Immature natural killer cell (primary cell): ENCODE results near the gene MEOX2. TPM values are rescaled to one million over a fixed set of nuclear protein-coding genes. Genes with fewer than 3 reads are reported as not detected.

Experiments used
- DNase-seq, 3 donors: peaks; one replicate each; pipeline ENCODE4 v3.0.0; 2022; ENCODE audit warnings: mixed read lengths in 1 of 3
- H3K27ac Mint-ChIP-seq, 6 donors: one replicate each; pipeline ENCODE4 v1.8.0; 2020; ENCODE audit warnings: mixed read lengths in 6 of 6, mild to moderate bottlenecking in 5 of 6, inconsistent platforms in 4 of 6, moderate library complexity in 3 of 6
- H3K27me3 Mint-ChIP-seq, 3 donors: one replicate each; pipeline ENCODE4 v1.8.0; 2020 to 2021; ENCODE audit warnings: low read depth in 3 of 3, mild to moderate bottlenecking in 3 of 3, mixed read lengths in 3 of 3, moderate library complexity in 3 of 3, inconsistent platforms in 1 of 3
- H3K36me3 Mint-ChIP-seq, 3 donors: one replicate each; pipeline ENCODE4 v1.8.0; 2020; ENCODE audit warnings: mixed read lengths in 3 of 3, inconsistent platforms in 2 of 3, mild to moderate bottlenecking in 2 of 3
- H3K4me1 Mint-ChIP-seq, 2 donors: one replicate each; pipeline ENCODE4 v1.8.0; 2020; ENCODE audit warnings: inconsistent platforms in 2 of 2, mild to moderate bottlenecking in 2 of 2, mixed read lengths in 2 of 2, moderate library complexity in 1 of 2
- H3K4me3 Mint-ChIP-seq, 5 donors: one replicate each; pipeline ENCODE4 v1.8.0; 2020; ENCODE audit warnings: mild to moderate bottlenecking in 5 of 5, mixed read lengths in 5 of 5, inconsistent platforms in 3 of 5, moderate library complexity in 3 of 5
- H3K9me3 Mint-ChIP-seq, 6 donors: one replicate each; pipeline ENCODE4 v1.8.0; 2020; ENCODE audit warnings: mild to moderate bottlenecking in 6 of 6, mixed read lengths in 6 of 6, inconsistent platforms in 4 of 6, moderate library complexity in 3 of 6
- polyA plus RNA-seq, 3 donors: library from polyadenylated mRNA; unstranded; fragments of 300-500 nt; fragmentation: Illumina TruSeq; gene quantifications; one replicate each; pipeline ENCODE4 v1.2.3, GENCODE V29; 2021

MEOX2 gene
- polyA plus RNA-seq, 3 donors from 2014 or later = not detected

GRCh38 chr7:15620491-15621185 is 65.8 kb downstream of the MEOX2 start:
- Mint-ChIP-seq H3K9me3 (peaks cover 2 to 29% (median 8%) of the 10 kb centered on the region in 6 donors), H3K36me3 (no peaks in the 10 kb centered on the region)
- no peak for DNase-seq

DNA sequence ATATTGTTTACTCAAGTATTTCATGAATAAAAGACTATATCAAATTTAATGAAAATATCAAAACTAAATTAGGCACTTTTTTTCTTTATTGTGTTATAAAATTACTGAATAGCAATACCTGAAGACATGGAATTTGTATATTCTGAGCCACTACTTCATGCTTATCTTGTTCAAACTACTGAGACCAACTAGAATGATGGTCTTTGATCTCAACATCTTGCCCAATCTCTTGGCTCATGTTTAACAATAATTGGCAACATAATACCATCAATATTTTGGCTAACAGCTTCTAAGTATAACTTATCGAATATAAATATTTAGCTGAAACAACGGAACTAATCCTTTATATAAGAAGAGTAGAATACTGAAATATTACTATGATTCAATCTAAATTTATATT is 68.2 kb downstream of the MEOX2 start:
- H3K27me3 Mint-ChIP-seq = no peaks in the 10 kb centered on the region
- no peak overlapping the region for H3K4me3 Mint-ChIP-seq
- no peak for DNase-seq
- no peaks in the 10 kb centered on the region for H3K36me3 Mint-ChIP-seq
- no peak overlapping the region for H3K27ac Mint-ChIP-seq
- H3K9me3 Mint-ChIP-seq = peaks cover 0 to 21% (median 5%) of the 10 kb centered on the region in 6 donors
- H3K4me1 Mint-ChIP-seq = no peaks in the 10 kb centered on the region

More at GRCh38 chr7:15620491-15621185, 65.8 kb downstream of the MEOX2 start:
- Mint-ChIP-seq H3K4me3 (no peak overlapping the region), H3K27me3 (no peaks in the 10 kb centered on the region), H3K4me1 (no peaks in the 10 kb centered on the region), H3K27ac (no peak overlapping the region)

DNA sequence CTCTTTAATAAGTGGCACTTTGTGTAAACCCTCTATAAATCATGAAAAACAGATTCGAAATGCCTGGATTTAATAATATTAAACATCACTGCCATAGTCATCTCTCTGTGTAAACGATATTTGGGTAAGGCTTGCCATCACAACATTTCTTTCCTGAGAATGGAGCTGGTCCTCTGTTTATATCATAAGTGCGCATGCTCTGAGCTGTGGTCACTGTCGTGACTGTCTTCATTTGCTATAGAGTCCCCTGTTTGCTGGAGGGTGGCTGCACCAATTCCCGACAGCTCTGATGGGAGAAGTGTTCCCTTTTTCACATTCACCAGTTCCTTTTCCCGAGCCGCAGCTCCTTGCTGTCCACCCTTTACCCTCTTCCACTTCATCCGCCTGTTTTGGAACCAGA is 74.3 kb downstream of the MEOX2 start:
- peaks cover 0 to 31% (median 6%) of the 10 kb centered on the region in 6 donors for H3K9me3 Mint-ChIP-seq
- no peaks in the 10 kb centered on the region for H3K4me1 Mint-ChIP-seq
- H3K4me3 Mint-ChIP-seq = no peak overlapping the region
- H3K27ac Mint-ChIP-seq = no peak overlapping the region
- no peaks in the 10 kb centered on the region for H3K27me3 Mint-ChIP-seq
- DNase-seq = no peak
- H3K36me3 Mint-ChIP-seq = no peaks in the 10 kb centered on the region

GRCh38 chr7:15610503-15610902 is 76.0 kb downstream of the MEOX2 start:
- DNase-seq = no peak
- H3K4me1 Mint-ChIP-seq = no peaks in the 10 kb centered on the region
- H3K9me3 Mint-ChIP-seq = peaks cover 0 to 29% (median 6%) of the 10 kb centered on the region in 6 donors
- no peak overlapping the region for H3K27ac Mint-ChIP-seq
- H3K27me3 Mint-ChIP-seq = no peaks in the 10 kb centered on the region
- no peak overlapping the region for H3K4me3 Mint-ChIP-seq
- no peaks in the 10 kb centered on the region for H3K36me3 Mint-ChIP-seq

- Mint-ChIP-seq H3K4me1 (no peaks in the 10 kb centered on the region), H3K9me3 (peaks cover 0 to 31% (median 6%) of the 10 kb centered on the region in 6 donors), H3K27ac (no peak overlapping the region), H3K4me3 (no peak overlapping the region), H3K36me3 (no peaks in the 10 kb centered on the region), H3K27me3 (no peaks in the 10 kb centered on the region)
- DNase-seq = no peak
Observed at GRCh38 chr7:15609287-15609686, 77.2 kb downstream of the MEOX2 start.

DNA sequence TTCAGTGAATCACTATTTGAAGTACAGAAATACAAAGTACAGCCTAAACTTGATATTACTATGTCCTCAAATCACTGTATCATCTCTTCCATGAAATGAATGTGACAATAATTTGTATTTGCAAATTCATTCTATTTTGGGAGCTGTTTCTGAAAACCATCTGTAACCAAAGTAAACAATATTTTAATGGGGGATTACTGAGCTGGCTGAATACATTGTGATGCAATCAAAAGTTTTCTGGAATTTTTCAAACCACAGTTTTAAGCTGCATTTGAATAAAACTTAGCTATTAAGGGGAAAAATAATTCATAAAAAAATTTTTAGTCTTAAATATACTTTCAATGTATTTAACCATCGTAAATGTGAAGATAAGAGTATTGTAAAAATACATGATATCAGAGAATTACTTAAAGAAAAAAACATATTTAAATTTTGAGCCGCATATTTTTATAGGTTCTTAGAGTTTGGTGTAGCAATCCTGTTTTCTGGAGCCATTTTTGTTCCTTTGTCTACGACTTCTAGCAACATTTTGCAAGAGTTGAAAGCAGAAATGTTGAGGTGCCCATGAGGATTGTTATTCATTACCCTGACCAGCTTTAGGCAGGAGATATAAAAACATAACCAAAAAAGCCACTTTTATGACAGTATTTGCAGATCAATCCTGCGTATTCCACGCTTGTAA is 78.8 kb downstream of the MEOX2 start:
- Mint-ChIP-seq H3K9me3 (peaks cover 0 to 32% (median 11%) of the 10 kb centered on the region in 6 donors), H3K4me3 (no peak overlapping the region), H3K27me3 (no peaks in the 10 kb centered on the region), H3K36me3 (no peaks in the 10 kb centered on the region), H3K4me1 (no peaks in the 10 kb centered on the region), H3K27ac (no peak overlapping the region)
- DNase-seq = no peak

GRCh38 chr7:15606561-15606960 is 79.9 kb downstream of the MEOX2 start:
- no peak for DNase-seq
- H3K4me1 Mint-ChIP-seq = no peaks in the 10 kb centered on the region
- no peak overlapping the region for H3K27ac Mint-ChIP-seq
- no peaks in the 10 kb centered on the region for H3K36me3 Mint-ChIP-seq
- peaks cover 0 to 28% (median 11%) of the 10 kb centered on the region in 6 donors for H3K9me3 Mint-ChIP-seq
- H3K27me3 Mint-ChIP-seq = no peaks in the 10 kb centered on the region
- no peak overlapping the region for H3K4me3 Mint-ChIP-seq

GRCh38 chr7:15604166-15604565 is 82.3 kb downstream of the MEOX2 start:
- Mint-ChIP-seq H3K4me1 (no peaks in the 10 kb centered on the region), H3K9me3 (peaks cover 0 to 32% (median 12%) of the 10 kb centered on the region in 6 donors), H3K36me3 (no peaks in the 10 kb centered on the region)

GRCh38 chr7:15603124-15603523 is 83.4 kb downstream of the MEOX2 start:
- peaks cover 0 to 28% (median 13%) of the 10 kb centered on the region in 6 donors for H3K9me3 Mint-ChIP-seq
- no peak for DNase-seq
- H3K4me1 Mint-ChIP-seq = no peaks in the 10 kb centered on the region
- no peak overlapping the region for H3K4me3 Mint-ChIP-seq
- no peak overlapping the region for H3K27ac Mint-ChIP-seq
- H3K36me3 Mint-ChIP-seq = no peaks in the 10 kb centered on the region
- peaks cover 0 to 2% (median 0%) of the 10 kb centered on the region in 3 donors for H3K27me3 Mint-ChIP-seq

More at GRCh38 chr7:15604166-15604565, 82.3 kb downstream of the MEOX2 start:
- Mint-ChIP-seq H3K27me3 (peaks cover 0 to 2% (median 0%) of the 10 kb centered on the region in 3 donors), H3K27ac (no peak overlapping the region), H3K4me3 (no peak overlapping the region)
- no peak for DNase-seq

DNA sequence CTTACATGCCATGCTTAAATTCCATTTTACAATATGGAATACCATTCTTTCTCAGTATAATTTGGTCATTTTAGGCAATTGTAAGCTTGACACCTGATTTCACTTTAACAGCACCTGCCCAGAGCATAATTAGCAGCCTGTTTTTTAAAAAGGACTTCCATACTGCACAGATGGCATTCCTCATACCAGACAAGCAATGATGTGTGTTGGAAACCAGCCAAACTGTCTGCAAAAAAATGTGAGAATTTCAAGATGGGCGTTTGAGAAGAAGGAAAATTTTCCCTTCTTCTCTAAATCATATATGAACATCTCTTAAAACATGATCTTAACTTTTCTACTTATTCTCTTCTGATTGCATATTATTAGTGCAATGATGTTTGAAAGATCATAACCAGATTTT is 84.2 kb downstream of the MEOX2 start:
- H3K36me3 Mint-ChIP-seq = no peaks in the 10 kb centered on the region
- H3K4me3 Mint-ChIP-seq = no peak overlapping the region
- DNase-seq = no peak
- H3K9me3 Mint-ChIP-seq = peaks cover 0 to 28% (median 16%) of the 10 kb centered on the region in 6 donors
- no peaks in the 10 kb centered on the region for H3K4me1 Mint-ChIP-seq
- H3K27me3 Mint-ChIP-seq = peaks cover 0 to 2% (median 2%) of the 10 kb centered on the region in 3 donors
- H3K27ac Mint-ChIP-seq = no peak overlapping the region

DNA sequence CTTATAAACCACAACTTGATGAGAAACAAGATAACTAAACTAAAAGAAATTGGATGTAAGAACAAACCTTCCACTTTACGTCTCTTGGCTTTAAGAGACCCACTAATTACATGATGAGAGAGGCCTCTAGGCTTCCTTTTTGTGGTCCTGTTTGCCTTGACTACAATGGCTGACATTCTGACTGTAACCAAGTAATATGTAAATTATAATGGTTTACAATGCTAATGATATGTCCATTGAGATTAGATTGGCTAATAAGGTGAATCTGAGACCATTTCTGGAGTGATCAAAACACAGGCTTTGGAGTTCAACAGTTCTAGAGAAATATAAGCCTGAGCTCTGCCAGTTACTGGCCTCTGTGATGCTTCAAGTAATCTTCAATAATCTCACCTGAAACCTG is 85.3 kb downstream of the MEOX2 start:
- H3K36me3 Mint-ChIP-seq = no peaks in the 10 kb centered on the region
- H3K4me1 Mint-ChIP-seq = no peaks in the 10 kb centered on the region
- peaks cover 0 to 32% (median 16%) of the 10 kb centered on the region in 6 donors for H3K9me3 Mint-ChIP-seq
- DNase-seq = no peak
- H3K27me3 Mint-ChIP-seq = peaks cover 0 to 2% (median 2%) of the 10 kb centered on the region in 3 donors
- H3K27ac Mint-ChIP-seq = no peak overlapping the region
- H3K4me3 Mint-ChIP-seq = no peak overlapping the region

DNA sequence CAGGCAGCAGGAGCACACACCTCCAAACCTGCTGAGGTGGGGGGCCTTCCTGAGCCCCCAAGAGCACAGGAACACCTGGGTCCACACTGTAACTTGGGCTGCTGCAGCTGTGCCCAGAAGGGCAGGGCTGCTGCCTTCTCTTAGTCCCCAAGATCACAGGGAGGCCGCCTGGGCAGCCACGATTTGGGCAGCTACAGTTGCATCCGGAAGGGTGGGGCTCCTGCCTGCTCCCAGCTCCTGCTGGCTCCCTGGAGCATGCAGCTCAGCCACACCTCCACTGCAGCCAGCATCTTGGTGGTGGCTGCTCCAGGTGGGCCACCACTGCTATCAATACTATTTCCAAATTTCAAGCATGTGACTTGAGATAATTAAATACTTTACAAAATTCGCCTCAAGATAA is 86.2 kb downstream of the MEOX2 start:
- no peak overlapping the region for H3K4me3 Mint-ChIP-seq
- H3K27ac Mint-ChIP-seq = no peak overlapping the region
- no peaks in the 10 kb centered on the region for H3K4me1 Mint-ChIP-seq

DNA sequence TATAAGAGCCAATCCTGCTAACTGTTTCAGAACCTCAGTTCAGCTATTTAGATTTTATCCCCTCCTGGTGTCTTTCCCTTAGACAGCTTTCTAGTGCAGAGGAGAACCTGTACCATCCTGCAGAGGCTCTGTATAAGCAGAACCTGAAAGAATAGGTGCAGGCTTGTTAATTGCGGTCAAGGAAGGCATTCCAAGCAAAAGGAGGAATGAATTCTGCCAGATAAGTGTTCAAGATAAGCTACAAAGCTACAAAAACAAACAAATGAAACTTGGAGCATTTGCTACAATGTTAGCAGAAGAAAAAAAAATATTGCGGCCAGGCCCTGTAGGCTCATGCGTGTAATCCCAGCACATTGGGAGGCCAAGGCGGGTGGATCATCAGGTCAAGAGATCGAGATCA is 92.0 kb downstream of the MEOX2 start:
- Mint-ChIP-seq H3K36me3 (no peaks in the 10 kb centered on the region), H3K4me3 (no peak overlapping the region), H3K27me3 (peaks cover 0 to 2% (median 1%) of the 10 kb centered on the region in 3 donors), H3K27ac (no peak overlapping the region), H3K4me1 (no peaks in the 10 kb centered on the region), H3K9me3 (peaks cover 3 to 39% (median 16%) of the 10 kb centered on the region in 6 donors)
- no peak for DNase-seq

More for the DNA sequence above, 86.2 kb downstream of the MEOX2 start:
- H3K36me3 Mint-ChIP-seq = no peaks in the 10 kb centered on the region
- peaks cover 0 to 2% (median 2%) of the 10 kb centered on the region in 3 donors for H3K27me3 Mint-ChIP-seq
- H3K9me3 Mint-ChIP-seq = peaks cover 0 to 32% (median 16%) of the 10 kb centered on the region in 6 donors
- DNase-seq = no peak

GRCh38 chr7:15593382-15593781 is 93.1 kb downstream of the MEOX2 start:
- peaks cover 0 to 2% (median 1%) of the 10 kb centered on the region in 3 donors for H3K27me3 Mint-ChIP-seq
- no peaks in the 10 kb centered on the region for H3K4me1 Mint-ChIP-seq

More at GRCh38 chr7:15593382-15593781, 93.1 kb downstream of the MEOX2 start:
- DNase-seq = no peak
- H3K36me3 Mint-ChIP-seq = no peaks in the 10 kb centered on the region
- no peak overlapping the region for H3K4me3 Mint-ChIP-seq
- peaks cover 3 to 40% (median 17%) of the 10 kb centered on the region in 6 donors for H3K9me3 Mint-ChIP-seq
- H3K27ac Mint-ChIP-seq = no peak overlapping the region
